Activated CD8-positive, alpha-beta memory T cell treated with anti-CD3 and anti-CD28 coated beads, Interleukin-2, amount 10 ng/mL, durations not matched to agents 7 days and 5 days (primary cell): ENCODE data around the gene RABAC1. TPM values are rescaled to one million over a fixed set of nuclear protein-coding genes. Genes with fewer than 3 reads are reported as not detected.

Experiments used
- ATAC-seq: fragments of 150-1000 bp; cut with Tn5 transposase; one replicate; pipeline ENCODE4 v1.10.0; 2021; ENCODE audit warnings: moderate library complexity
- CTCF ChIA-PET: fragments of 350-600 bp; sonication (Branson Sonifier 250); formaldehyde crosslinking; loops from one replicate; lab custom pipeline; 2021; ENCODE audit warnings: antibody characterized with exemption; lab: Charles Lee
- DNase-seq: peaks from one replicate; pipeline ENCODE4 v3.0.0-alpha.2; 2020
- H3K27ac Mint-ChIP-seq: one replicate; pipeline ENCODE4 v1.8.0; 2021; ENCODE audit warnings: mild to moderate bottlenecking, mixed read lengths
- H3K27me3 Mint-ChIP-seq: one replicate; pipeline ENCODE4 v1.8.0; 2021; ENCODE audit warnings: mixed read lengths
- H3K36me3 Mint-ChIP-seq: one replicate; pipeline ENCODE4 v1.8.0; 2021; ENCODE audit warnings: mild to moderate bottlenecking, mixed read lengths
- H3K4me1 Mint-ChIP-seq: one replicate; pipeline ENCODE4 v1.8.0; 2021; ENCODE audit warnings: mixed read lengths
- H3K4me3 Mint-ChIP-seq: one replicate; pipeline ENCODE4 v1.8.0; 2021; ENCODE audit warnings: mild to moderate bottlenecking, moderate library complexity, mixed read lengths
- H3K9me3 Mint-ChIP-seq: one replicate; pipeline ENCODE4 v1.8.0; 2022; ENCODE audit warnings: low read depth, mixed read lengths
- total RNA-seq, 2 experiments: library from RNA; stranded (reverse); gene quantifications; one replicate each; pipeline ENCODE4 v1.2.3, GENCODE V29; 2021

RABAC1 gene
- total RNA-seq, 2 experiments from 2014 or later = 81.3 to 93.9 TPM

- CTCF ChIA-PET = no interaction called here
- Mint-ChIP-seq H3K27ac (no peak overlapping the region), H3K27me3 (no peaks in the 10 kb centered on the region), H3K4me3 (no peak overlapping the region), H3K36me3 (no peaks in the 10 kb centered on the region), H3K4me1 (no peaks in the 10 kb centered on the region), H3K9me3 (no peaks in the 10 kb centered on the region)
- DNase-seq (no peak), ATAC-seq (no peak)
Measured at GRCh38 chr19:41977916-41978315, 18.8 kb upstream of the RABAC1 start.

GRCh38 chr19:41974652-41975051 is 15.5 kb upstream of the RABAC1 start:
- no peaks in the 10 kb centered on the region for H3K4me1 Mint-ChIP-seq

GRCh38 chr19:41971363-41971762 is 12.2 kb upstream of the RABAC1 start:
- ATAC-seq (no peak), DNase-seq (no peak)
- CTCF ChIA-PET = no interaction called here
- no peaks in the 10 kb centered on the region for H3K4me1 Mint-ChIP-seq
- H3K9me3 Mint-ChIP-seq = no peaks in the 10 kb centered on the region
- no peaks in the 10 kb centered on the region for H3K27me3 Mint-ChIP-seq
- H3K4me3 Mint-ChIP-seq = no peak overlapping the region
- no peaks in the 10 kb centered on the region for H3K36me3 Mint-ChIP-seq
- H3K27ac Mint-ChIP-seq = no peak overlapping the region

More at GRCh38 chr19:41974652-41975051, 15.5 kb upstream of the RABAC1 start:
- CTCF ChIA-PET = interaction anchor here (0.7 kb wide), 1 partner anchor 150 kb away, joined by 3 read pairs; no protein-coding TSS in a partner anchor
- no peak for ATAC-seq
- no peaks in the 10 kb centered on the region for H3K36me3 Mint-ChIP-seq
- H3K27me3 Mint-ChIP-seq = no peaks in the 10 kb centered on the region
- no peak overlapping the region for H3K27ac Mint-ChIP-seq
- no peak overlapping the region for H3K4me3 Mint-ChIP-seq
- DNase-seq = no peak
- no peaks in the 10 kb centered on the region for H3K9me3 Mint-ChIP-seq

- H3K36me3 Mint-ChIP-seq = no peaks in the 10 kb centered on the region
- CTCF ChIA-PET = no interaction called here
- no peak overlapping the region for H3K27ac Mint-ChIP-seq
Measured at GRCh38 chr19:41969772-41970458, 10.8 kb upstream of the RABAC1 start.

GRCh38 chr19:41968751-41969595 is 9.9 kb upstream of the RABAC1 start:
- ATAC-seq = no peak
- H3K4me1 Mint-ChIP-seq = no peaks in the 10 kb centered on the region

More at GRCh38 chr19:41969772-41970458, 10.8 kb upstream of the RABAC1 start:
- DNase-seq (no peak), ATAC-seq (no peak)
- H3K9me3 Mint-ChIP-seq = no peaks in the 10 kb centered on the region
- H3K4me1 Mint-ChIP-seq = no peaks in the 10 kb centered on the region
- no peaks in the 10 kb centered on the region for H3K27me3 Mint-ChIP-seq
- no peak overlapping the region for H3K4me3 Mint-ChIP-seq

GRCh38 chr19:41967054-41967783 is 8.1 kb upstream of the RABAC1 start:
- Mint-ChIP-seq H3K9me3 (no peaks in the 10 kb centered on the region), H3K4me1 (no peaks in the 10 kb centered on the region), H3K27me3 (no peaks in the 10 kb centered on the region), H3K27ac (no peak overlapping the region), H3K4me3 (no peak overlapping the region), H3K36me3 (no peaks in the 10 kb centered on the region)
- DNase-seq = no peak
- CTCF ChIA-PET = no interaction called here
- no peak for ATAC-seq

More at GRCh38 chr19:41968751-41969595, 9.9 kb upstream of the RABAC1 start:
- CTCF ChIA-PET = no interaction called here
- DNase-seq = no peak
- Mint-ChIP-seq H3K27ac (no peak overlapping the region), H3K4me3 (no peak overlapping the region), H3K36me3 (no peaks in the 10 kb centered on the region), H3K27me3 (no peaks in the 10 kb centered on the region), H3K9me3 (no peaks in the 10 kb centered on the region)

GRCh38 chr19:41965106-41965505 is 6.0 kb upstream of the RABAC1 start:
- Mint-ChIP-seq H3K4me1 (no peaks in the 10 kb centered on the region), H3K27ac (no peak overlapping the region), H3K4me3 (no peak overlapping the region), H3K36me3 (no peaks in the 10 kb centered on the region), H3K27me3 (no peaks in the 10 kb centered on the region), H3K9me3 (no peaks in the 10 kb centered on the region)
- DNase-seq (no peak), ATAC-seq (no peak)
- CTCF ChIA-PET = no interaction called here

- DNase-seq (no peak), ATAC-seq (no peak)
- Mint-ChIP-seq H3K27me3 (no peaks in the 10 kb centered on the region), H3K4me3 (no peak overlapping the region), H3K27ac (no peak overlapping the region), H3K9me3 (no peaks in the 10 kb centered on the region), H3K36me3 (no peaks in the 10 kb centered on the region), H3K4me1 (peaks cover 19% of the 10 kb centered on the region)
- CTCF ChIA-PET = interaction anchor here (0.9 to 5.1 kb wide), 3 partner anchors 15 to 101 kb away, joined by 3 to 32 read pairs (median 4); partner anchors contain the start of gene RPS19
Measured at GRCh38 chr19:41960973-41961372, 1.9 kb upstream of the RABAC1 start.

GRCh38 chr19:41958367-41959055 is 610 bp downstream of the RABAC1 start:
- Mint-ChIP-seq H3K36me3 (no peaks in the 10 kb centered on the region), H3K9me3 (no peaks in the 10 kb centered on the region), H3K27ac (peak overlapping the region; percentile 87), H3K27me3 (no peaks in the 10 kb centered on the region), H3K4me3 (peak overlapping the region; percentile 94), H3K4me1 (peaks cover 19% of the 10 kb centered on the region)
- ATAC-seq (peak; percentile 77), DNase-seq (peak; percentile 91)
- CTCF ChIA-PET = interaction anchor here (0.6 to 5.1 kb wide), 15 partner anchors 12 to 205 kb away, joined by 3 to 32 read pairs (median 8); partner anchors contain the start of genes POU2F2 and RPS19

GRCh38 chr19:41957838-41958366 is 1.2 kb downstream of the RABAC1 start:
- CTCF ChIA-PET = interaction anchor here (0.6 to 5.1 kb wide), 16 partner anchors 12 to 205 kb away, joined by 3 to 32 read pairs (median 7); partner anchors contain the start of genes ATP1A3 and RPS19
- H3K36me3 Mint-ChIP-seq = no peaks in the 10 kb centered on the region
- peak overlapping the region; percentile 87 for H3K27ac Mint-ChIP-seq
- peak overlapping the region; percentile 94 for H3K4me3 Mint-ChIP-seq
- peaks cover 19% of the 10 kb centered on the region for H3K4me1 Mint-ChIP-seq
- DNase-seq (peak; percentile 74), ATAC-seq (peak; percentile 21)
- H3K9me3 Mint-ChIP-seq = no peaks in the 10 kb centered on the region
- H3K27me3 Mint-ChIP-seq = no peaks in the 10 kb centered on the region

- Mint-ChIP-seq H3K9me3 (no peaks in the 10 kb centered on the region), H3K27me3 (no peaks in the 10 kb centered on the region), H3K4me3 (peak overlapping the region; percentile 94), H3K4me1 (peaks cover 19% of the 10 kb centered on the region), H3K36me3 (no peaks in the 10 kb centered on the region), H3K27ac (peak overlapping the region; percentile 87)
- no peak for ATAC-seq
- CTCF ChIA-PET = interaction anchor here (1.1 to 5.1 kb wide), 12 partner anchors 11 to 204 kb away, joined by 3 to 32 read pairs (median 12); partner anchors contain the start of genes ATP1A3 and RPS19
- DNase-seq = no peak
Measured at GRCh38 chr19:41957161-41957837, 1.8 kb downstream of the RABAC1 start.

- H3K4me3 Mint-ChIP-seq = no peak overlapping the region
- H3K9me3 Mint-ChIP-seq = no peaks in the 10 kb centered on the region
- CTCF ChIA-PET = interaction anchor here (1.1 to 5.1 kb wide), 10 partner anchors 11 to 162 kb away, joined by 3 to 32 read pairs (median 17); partner anchors contain the start of genes ATP1A3 and RPS19
- peaks cover 22% of the 10 kb centered on the region for H3K4me1 Mint-ChIP-seq
- H3K36me3 Mint-ChIP-seq = no peaks in the 10 kb centered on the region
- H3K27me3 Mint-ChIP-seq = peaks cover 2% of the 10 kb centered on the region
- DNase-seq (no peak), ATAC-seq (no peak)
- H3K27ac Mint-ChIP-seq = no peak overlapping the region
Measured at GRCh38 chr19:41956621-41957020, 2.5 kb downstream of the RABAC1 start.
